D721Med (cell line): ENCODE results near the gene CACNA1B.

ENCODE experiments used
- DNase-seq: peaks from one replicate; pipeline ENCODE4 v3.0.0; 2011; ENCODE audit warnings: low spot score; ENCODE audit not compliant: insufficient read length
- FAIRE-seq: peaks from 2 replicates; lab custom pipeline; 2011; peaks lifted over from hg19 to GRCh38; lab: Jason Lieb, UNC
- TF ChIP-seq, protein P1 (sequence below): IDR thresholded peaks from 2 replicates; pipeline ENCODE4 v1.5.1; 2012; ENCODE audit warnings: mild to moderate bottlenecking, control low read depth; ENCODE audit not compliant: insufficient read depth; ENCODE audit errors: missing control alignments

Gene CACNA1B

DNA sequence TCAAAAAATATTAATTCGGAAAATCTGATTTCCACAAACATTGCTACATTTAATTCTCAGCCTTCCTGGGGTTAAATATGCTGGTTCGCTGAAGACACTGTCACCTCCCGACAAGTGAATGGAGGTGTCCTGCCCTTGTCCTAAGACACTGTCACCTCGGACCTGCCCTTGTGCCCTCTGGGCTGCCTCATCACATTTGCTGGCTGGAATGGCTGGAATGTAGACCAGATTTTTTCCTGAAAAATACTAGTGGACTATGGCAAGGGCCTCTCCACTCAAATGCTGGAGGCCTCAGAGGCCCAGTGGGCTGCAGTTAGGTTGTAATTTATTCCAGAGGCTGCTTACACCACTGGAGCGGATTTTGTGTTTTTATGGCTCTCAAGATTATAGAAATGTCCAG lies 28.2 kb downstream of the CACNA1B start:
- TF ChIP-seq, protein P1, sequence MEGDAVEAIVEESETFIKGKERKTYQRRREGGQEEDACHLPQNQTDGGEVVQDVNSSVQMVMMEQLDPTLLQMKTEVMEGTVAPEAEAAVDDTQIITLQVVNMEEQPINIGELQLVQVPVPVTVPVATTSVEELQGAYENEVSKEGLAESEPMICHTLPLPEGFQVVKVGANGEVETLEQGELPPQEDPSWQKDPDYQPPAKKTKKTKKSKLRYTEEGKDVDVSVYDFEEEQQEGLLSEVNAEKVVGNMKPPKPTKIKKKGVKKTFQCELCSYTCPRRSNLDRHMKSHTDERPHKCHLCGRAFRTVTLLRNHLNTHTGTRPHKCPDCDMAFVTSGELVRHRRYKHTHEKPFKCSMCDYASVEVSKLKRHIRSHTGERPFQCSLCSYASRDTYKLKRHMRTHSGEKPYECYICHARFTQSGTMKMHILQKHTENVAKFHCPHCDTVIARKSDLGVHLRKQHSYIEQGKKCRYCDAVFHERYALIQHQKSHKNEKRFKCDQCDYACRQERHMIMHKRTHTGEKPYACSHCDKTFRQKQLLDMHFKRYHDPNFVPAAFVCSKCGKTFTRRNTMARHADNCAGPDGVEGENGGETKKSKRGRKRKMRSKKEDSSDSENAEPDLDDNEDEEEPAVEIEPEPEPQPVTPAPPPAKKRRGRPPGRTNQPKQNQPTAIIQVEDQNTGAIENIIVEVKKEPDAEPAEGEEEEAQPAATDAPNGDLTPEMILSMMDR, result no peak
- DNase-seq (no peak), FAIRE-seq (no peak)

DNA sequence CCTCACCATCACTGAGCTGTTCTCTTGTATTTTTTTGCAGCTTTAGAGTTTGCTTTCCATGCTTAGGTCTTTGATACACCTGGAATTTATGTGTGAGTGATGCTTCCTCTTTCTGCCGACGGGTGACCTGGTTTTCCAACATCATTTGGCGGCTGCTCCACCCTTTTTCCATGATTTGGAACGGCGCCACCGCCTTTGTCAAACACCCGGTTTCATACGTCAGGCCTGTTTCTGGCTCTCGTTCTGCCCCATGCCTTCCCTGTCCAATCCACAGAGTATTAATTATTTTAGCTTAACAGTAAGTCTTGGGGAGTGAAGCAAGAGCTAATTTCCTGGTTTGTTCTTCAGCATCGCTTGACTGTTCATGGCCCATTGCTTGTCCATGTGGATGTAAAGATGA lies 30.2 kb downstream of the CACNA1B start:
- TF ChIP-seq, protein P1, result no peak
- DNase-seq, result no peak
- no peak for FAIRE-seq

DNA sequence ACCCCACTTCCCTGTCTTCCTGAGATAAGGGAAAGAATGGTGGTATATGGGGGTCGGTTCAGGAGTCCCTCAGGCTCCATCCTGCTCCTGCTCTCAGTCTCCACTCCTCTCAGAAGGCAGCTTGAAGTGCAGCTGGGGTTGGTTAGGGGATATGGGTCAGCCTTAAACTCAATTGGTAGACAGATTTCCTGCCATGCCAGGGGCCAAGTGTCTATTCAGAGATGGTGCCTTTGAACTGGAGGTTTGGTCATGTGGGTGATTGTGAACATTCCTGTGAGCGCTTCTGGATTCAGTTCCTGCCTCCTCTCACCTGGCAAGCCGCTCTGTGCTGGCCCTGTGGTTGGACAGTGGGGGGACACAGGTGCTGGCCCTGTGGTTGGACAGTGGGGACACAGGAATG lies 35.1 kb downstream of the CACNA1B start:
- DNase-seq (no peak), FAIRE-seq (no peak)
- TF ChIP-seq, protein P1, result no peak

DNA sequence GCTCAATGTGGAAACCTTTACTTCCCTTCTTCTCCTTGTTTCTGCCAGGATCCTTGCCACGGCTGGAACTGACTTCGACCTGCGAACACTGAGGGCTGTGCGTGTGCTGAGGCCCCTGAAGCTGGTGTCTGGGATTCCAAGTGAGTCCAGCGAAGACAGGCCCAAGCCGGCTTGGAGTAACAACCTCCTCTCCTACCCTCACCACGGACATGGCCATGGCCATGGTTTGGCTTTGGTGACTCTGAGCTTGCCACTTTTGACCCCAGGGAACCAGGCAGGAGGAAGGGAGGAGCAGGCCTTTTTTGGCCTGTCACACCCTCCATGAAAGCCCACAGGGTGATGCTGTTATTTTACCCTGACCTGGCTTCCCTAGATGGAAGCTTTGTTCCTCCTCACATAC lies 35.5 kb downstream of the CACNA1B start:
- no peak for FAIRE-seq
- TF ChIP-seq, protein P1, result no peak

DNA sequence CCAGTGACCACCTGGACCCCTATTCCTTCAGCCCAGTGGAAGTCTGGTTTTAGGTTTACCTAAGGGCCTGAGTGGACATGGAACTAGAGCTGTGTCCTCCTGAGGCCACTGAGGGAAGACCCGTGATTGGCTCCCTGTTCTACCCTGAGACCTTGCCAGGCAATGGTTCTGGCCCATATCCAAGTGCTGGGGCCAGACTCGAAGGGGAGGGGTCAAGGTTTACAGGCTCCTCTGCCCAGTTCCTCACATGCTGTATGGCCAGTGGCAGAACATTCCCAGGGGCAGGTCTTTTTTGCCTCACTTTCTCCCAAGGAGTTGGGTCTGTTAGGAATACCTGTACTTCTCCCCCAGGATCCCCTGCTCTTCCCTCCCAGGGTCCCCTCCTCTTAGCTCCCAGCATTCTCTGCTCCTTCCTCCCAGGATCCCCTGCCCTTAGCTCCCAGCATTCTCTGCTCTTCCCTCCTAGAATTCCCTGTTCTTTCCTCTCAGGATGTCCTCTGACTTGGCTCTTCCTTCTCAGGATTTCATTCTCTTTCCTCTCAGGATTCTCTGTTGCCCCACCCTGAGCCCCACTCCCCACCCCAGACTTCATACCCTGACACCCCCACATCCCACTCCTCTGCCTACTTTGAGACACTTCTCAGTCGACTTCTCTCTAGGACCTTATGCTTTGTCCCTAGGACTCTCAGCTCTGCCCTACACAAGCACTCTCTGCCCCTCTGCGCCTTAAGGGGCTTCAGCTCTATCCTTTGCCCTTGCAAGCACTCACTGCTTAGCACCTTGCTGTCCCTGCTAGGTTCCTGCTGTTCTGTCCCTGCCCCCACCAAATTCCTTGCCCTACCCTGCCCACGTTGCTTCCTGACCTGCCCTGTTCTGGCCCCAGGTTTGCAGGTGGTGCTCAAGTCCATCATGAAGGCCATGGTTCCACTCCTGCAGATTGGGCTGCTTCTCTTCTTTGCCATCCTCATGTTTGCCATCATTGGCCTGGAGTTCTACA lies 36.5 kb downstream of the CACNA1B start:
- FAIRE-seq (no peak), DNase-seq (no peak)
- TF ChIP-seq, protein P1, result no peak

More for the DNA sequence above, 35.5 kb downstream of the CACNA1B start:
- DNase-seq, result no peak

DNA sequence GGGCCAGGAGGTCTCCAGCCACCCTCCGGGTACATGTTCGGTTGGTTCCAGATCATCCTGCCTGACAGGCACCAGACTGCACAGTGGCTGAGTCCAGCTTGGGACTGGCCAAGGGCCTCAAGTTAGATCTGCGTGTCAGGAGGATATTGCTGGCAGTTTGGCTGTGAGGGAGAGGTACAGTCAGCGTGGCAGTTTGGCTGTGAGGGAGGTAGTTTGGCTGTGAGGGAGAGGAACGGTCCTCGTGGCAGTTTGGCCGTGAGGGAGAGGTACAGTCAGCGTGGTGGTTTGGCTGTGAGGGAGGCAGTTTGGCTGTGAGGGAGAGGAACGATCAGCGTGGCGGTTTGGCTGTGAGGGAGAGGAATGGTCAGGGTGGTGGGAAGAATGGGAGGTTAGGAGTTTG lies 39.0 kb downstream of the CACNA1B start:
- TF ChIP-seq, protein P1, result no peak
- DNase-seq, result no peak
- FAIRE-seq, result no peak

DNA sequence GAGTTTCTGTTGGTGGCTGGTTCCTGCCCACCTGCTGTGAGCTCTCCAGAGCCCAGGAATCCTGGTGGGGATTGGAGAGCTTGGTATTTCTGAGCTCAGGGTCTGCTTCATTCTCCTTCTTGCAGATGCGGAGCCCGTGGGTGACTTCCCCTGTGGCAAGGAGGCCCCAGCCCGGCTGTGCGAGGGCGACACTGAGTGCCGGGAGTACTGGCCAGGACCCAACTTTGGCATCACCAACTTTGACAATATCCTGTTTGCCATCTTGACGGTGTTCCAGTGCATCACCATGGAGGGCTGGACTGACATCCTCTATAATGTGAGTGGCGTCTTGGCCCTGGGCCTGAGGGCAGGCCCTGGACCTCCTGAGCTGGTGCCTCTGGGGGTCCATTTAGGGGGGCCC lies 39.5 kb downstream of the CACNA1B start:
- no peak for DNase-seq
- TF ChIP-seq, protein P1, result no peak
- no peak for FAIRE-seq
